MG63 (cell line): ENCODE results near the gene HRH3. TPM values are rescaled to one million over a fixed set of nuclear protein-coding genes. Genes with fewer than 3 reads are reported as not detected.

Experiments
- DNase-seq: peaks from one replicate; pipeline ENCODE4 v3.0.0-alpha.2; 2020
- H3K27me3 ChIP-seq: fragments of 250-450 bp; sonication (Bioruptor Pico); 2 replicates; pipeline ENCODE4 v1.5.1; 2020; ENCODE audit warnings: mild to moderate bottlenecking, moderate library complexity
- H3K36me3 ChIP-seq: fragments of 250-450 bp; sonication (Bioruptor Pico); 2 replicates; pipeline ENCODE4 v1.5.1; 2020; ENCODE audit warnings: mild to moderate bottlenecking, moderate library complexity
- H3K4me3 ChIP-seq: fragments of 250-450 bp; sonication (Bioruptor Pico); 2 replicates; pipeline ENCODE4 v1.5.1; 2020; ENCODE audit warnings: mild to moderate bottlenecking, moderate library complexity
- H3K9me3 ChIP-seq: fragments of 250-450 bp; sonication (Bioruptor Pico); 2 replicates; pipeline ENCODE4 v1.5.1; 2020; ENCODE audit warnings: mild to moderate bottlenecking, moderate library complexity
- total RNA-seq: library from RNA; depleted of rRNA; stranded (reverse); fragments of >200 nt; shearing (Covaris generic); gene quantifications from 2 replicates; pipeline ENCODE4 v1.2.3, GENCODE V29; 2014; ENCODE audit warnings: low replicate concordance

HRH3 gene
- total RNA-seq, 1 experiment from 2014 or later: not detected

DNA sequence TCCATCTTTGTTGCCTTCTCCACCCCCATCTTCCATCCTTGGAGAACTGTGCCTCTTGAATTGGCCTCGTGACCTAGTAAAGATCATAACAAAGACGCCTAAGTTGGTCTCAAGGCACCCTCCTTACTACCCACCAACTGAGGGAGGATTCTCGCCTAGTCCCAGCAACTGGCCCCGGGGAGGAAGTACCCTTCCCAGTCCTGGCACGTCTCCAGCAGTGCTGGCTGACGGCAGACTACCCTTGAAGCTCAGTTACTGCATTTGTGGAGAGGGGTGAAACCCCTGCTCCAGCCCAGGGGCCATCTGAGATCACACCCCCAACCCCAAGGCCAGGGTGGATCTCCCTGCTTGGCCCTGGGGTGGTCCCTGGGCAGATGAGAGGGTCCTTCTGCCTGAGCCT, 16.1 kb upstream of the HRH3 start:
- no peak for DNase-seq
- Histone ChIP-seq H3K9me3 (no peaks in the 10 kb centered on the region), H3K27me3 (no peaks in the 10 kb centered on the region), H3K4me3 (no peak overlapping the region), H3K36me3 (peaks cover 8% of the 10 kb centered on the region; the same call in 1 of the 2 replicates)

DNA sequence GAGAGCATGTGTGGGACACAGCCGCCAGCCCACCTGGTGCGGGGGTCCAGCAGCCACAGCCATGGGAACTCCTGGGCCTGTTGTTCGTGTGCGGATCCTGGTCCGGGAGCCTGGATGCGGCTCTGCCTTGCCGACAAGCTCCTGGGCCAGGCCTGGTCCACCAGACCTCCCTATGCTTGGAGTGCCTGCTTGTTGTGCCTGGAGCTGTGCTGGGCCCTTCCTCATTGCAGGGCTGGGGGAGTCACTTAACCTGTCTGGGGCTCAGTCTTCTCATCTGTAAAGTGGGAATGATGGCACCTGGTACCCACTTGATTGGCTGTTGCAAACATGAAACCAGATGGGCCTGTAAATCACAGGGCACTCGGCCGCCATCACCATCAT, 15.7 kb upstream of the HRH3 start:
- DNase-seq: no peak
- no peaks in the 10 kb centered on the region for H3K9me3 ChIP-seq
- H3K27me3 ChIP-seq: no peaks in the 10 kb centered on the region
- H3K36me3 ChIP-seq: peaks cover 7% of the 10 kb centered on the region; the same call in 1 of the 2 replicates
- no peak overlapping the region for H3K4me3 ChIP-seq

DNA sequence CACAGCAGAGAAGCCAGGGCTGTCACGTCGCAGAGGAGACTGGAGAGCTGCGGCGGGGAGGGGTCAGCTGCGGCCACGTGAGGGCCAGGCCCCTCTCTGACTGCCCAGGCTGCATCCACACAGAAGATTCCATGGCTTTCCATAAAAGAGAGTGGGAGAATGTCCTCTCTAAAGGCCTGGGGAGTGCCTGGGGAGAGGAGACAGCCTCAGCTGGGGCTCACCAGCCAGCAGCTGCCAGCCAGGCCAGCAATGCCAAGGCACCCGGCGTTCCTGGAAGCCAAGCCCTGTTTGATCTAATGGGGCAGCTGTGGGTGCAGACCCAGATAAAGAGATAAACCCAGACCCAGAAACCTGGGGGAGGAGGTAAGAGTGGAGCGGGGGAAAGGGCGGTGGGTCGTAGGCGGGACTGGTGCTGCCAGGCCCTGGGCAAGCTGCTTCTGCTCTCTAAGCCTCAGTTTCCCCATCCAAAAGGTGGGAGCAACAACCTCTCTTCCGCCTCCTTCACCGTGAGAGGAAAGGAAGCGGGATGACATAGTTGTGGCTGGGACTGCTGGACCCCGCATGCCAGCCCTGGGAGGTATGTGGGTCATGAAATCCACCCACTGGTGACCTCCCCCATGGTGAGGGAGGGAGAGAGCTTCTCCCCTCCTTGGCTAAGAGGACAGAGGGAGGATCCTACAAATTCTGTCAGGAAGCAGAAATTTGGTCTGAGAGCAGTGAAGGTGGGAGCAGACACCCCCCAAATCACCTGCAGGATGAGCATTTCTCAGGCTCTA, 15.1 kb upstream of the HRH3 start:
- no peaks in the 10 kb centered on the region for H3K27me3 ChIP-seq
- no peak for DNase-seq

DNA sequence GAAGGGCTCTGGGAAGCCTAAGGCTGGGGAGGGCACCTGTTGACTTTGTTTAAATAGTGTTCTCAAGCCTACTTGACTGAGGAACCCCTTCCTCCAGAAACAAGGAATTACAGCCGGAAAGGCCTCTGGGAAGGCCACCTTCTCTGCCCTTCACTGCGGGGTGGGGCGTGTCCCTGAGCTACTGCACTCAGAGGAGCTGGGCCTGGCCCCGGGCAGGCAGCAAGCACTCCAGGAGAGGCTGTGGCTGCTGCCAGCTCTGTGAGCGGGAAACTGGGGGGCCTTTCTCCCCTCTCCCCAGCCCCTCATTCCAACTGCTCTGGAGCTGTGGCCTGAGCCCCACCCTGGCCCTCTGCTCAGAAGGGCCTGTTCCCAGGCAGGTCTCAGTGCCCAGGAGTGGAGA, 14.3 kb upstream of the HRH3 start:
- no peaks in the 10 kb centered on the region for H3K9me3 ChIP-seq
- no peaks in the 10 kb centered on the region for H3K36me3 ChIP-seq
- DNase-seq: no peak
- no peaks in the 10 kb centered on the region for H3K27me3 ChIP-seq
- no peak overlapping the region for H3K4me3 ChIP-seq

More for the DNA sequence above, 15.1 kb upstream of the HRH3 start:
- H3K9me3 ChIP-seq: no peaks in the 10 kb centered on the region
- H3K4me3 ChIP-seq: no peak overlapping the region
- peaks cover 5% of the 10 kb centered on the region; the same call in 1 of the 2 replicates for H3K36me3 ChIP-seq

DNA sequence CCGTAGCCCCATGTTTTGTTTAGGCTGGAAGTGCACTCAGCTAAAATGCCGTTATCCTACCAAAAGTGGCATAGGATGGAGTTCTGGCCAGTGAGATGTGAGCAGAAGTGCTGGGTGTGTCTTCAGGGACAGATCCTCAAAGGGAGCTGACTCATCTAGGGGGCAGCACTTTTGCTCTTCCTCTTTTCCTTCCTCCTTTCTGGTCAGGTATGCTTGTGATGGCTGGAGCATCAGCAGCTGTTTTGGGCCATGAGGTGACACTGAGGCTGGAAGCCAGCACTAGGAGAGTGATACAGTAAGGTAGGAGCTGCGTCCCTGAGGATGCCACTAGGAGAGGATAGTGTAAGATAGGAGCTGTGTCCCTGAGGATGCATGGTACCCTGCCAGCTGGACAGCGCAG, 13.6 kb upstream of the HRH3 start:
- Histone ChIP-seq H3K27me3 (no peaks in the 10 kb centered on the region), H3K4me3 (no peak overlapping the region), H3K9me3 (0 out of 2 replicates have a peak, but pooled peaks cover 3% of the 10 kb centered on the region), H3K36me3 (no peaks in the 10 kb centered on the region)
- DNase-seq: no peak

DNA sequence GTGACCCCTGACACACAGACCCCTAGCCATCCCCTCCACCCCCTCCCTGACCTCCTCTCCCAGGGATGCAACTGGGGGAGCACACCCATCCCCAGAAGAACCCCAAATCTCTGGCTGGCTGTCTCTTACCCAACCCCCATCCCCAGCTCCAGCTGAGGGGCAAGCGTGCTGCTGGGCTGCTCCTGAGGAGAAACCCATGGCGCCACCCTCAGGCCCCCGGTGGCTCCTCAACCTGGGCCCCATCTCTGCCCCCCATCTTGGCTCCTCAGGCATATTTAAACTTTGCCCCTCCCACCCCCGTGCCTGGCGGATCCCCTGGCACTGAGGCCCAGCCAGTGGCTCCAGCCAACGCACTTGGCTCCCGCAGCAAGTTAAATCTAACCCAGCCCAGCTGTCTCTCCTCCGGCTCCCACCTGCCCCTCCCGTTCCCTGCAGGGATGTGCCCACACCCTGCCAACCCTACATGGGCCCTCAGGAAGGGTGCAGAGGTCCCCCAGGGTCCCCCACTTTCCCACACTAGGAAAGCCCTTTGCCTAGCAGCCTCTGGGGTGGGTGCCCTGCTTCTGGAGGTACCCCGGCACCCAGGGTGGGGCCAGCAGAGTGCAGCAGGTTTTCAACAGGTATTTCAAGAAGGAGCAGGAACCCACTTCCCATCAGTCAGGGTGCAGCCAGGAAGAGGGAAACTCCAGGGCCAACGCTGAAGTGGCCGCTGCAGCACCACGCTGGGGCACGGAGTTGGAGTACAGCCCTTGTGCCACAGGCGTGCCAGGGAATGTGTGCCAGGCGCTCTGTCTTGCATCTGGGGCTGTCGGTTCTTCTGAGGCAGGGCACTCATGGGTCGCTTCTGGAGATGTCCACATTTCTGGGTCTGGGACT, 12.9 kb upstream of the HRH3 start:
- 0 out of 2 replicates have a peak, but pooled peaks cover 3% of the 10 kb centered on the region for H3K9me3 ChIP-seq
- H3K36me3 ChIP-seq: no peaks in the 10 kb centered on the region
- no peak overlapping the region for H3K4me3 ChIP-seq

DNA sequence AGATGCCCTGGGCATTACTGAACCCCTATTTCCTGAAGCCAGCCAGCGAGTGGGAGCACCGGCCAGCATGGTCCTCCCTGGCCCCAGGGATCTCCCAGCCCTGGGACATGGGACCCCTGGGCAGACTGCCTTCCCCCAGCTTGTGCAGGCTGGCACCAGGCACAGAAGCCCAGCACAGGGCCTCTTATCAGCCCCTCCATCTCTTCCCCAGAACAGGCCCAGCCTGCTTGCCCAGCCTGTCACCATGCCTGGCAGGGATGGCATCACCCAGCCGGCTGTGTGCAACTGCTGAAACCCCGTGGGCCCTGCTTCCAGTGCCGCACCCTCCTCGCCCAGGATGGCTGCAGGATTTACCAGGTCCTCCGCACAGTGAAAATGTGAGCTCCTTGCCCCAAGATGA, 12.1 kb upstream of the HRH3 start:
- 0 out of 2 replicates have a peak, but pooled peaks cover 3% of the 10 kb centered on the region for H3K9me3 ChIP-seq
- no peaks in the 10 kb centered on the region for H3K36me3 ChIP-seq
- DNase-seq: no peak
- no peak overlapping the region for H3K4me3 ChIP-seq
- H3K27me3 ChIP-seq: no peaks in the 10 kb centered on the region

More for the DNA sequence above, 12.9 kb upstream of the HRH3 start:
- DNase-seq: no peak
- no peaks in the 10 kb centered on the region for H3K27me3 ChIP-seq

DNA sequence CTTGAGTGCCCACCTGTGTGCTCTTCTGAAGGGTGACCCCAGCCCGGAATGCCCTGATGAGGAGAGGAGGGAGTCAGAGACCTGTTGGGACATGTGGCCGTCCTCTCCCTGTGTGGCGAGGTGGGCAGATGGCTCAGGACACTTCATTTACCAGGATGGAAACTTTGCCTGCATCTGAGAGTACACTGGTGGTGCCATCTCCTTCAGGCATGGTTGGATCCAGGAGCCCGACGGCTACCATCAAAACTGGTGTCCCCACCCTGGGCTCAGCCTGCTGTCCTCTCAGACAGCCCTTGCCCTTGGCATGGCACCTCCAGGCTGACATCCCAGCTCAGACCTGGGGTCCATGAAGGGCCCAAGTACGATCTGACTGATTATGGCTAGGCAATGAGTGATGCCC, 11.2 kb upstream of the HRH3 start:
- H3K4me3 ChIP-seq: no peak overlapping the region
- no peak for DNase-seq
- 0 out of 2 replicates have a peak, but pooled peaks cover 3% of the 10 kb centered on the region for H3K9me3 ChIP-seq
- no peaks in the 10 kb centered on the region for H3K36me3 ChIP-seq
- peaks cover 6% of the 10 kb centered on the region for H3K27me3 ChIP-seq

DNA sequence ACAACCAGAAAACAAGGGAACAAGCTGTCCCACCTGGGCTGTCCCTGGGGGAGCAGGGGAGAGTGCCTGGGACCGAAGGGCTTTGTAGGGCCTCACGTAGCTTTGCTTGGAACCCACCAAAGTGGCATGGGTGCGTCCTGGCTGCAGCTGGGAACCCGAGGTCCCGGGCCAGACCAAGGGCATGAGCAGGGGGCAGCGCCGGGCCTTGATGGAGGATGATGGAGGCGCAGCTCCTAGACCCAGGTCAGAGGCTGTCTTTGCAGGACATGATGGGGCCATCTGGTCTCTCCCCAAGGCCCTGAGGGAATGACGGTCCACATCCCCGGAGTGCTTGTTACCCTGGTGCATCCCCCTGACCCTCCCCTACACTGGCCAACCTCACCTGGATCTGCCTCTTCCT, 10.6 kb upstream of the HRH3 start:
- no peaks in the 10 kb centered on the region for H3K36me3 ChIP-seq

DNA sequence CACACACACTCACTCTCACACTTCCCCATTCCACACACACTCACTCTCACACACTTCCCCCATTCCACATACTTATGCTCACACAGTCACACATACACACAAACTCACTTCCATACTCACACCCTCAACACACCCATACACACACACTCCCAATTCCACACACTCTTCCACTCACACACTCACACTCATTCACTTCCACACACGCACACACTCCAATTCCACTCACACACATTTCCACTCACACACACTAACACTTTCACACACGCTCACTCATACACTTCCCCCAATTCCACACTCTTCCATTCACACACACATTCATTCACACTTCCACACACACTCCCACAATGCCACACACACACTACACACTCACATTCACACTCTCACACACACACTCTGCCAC, 10.2 kb upstream of the HRH3 start:
- H3K27me3 ChIP-seq: peaks cover 14% of the 10 kb centered on the region

More for the DNA sequence above, 10.6 kb upstream of the HRH3 start:
- peaks cover 12% of the 10 kb centered on the region for H3K27me3 ChIP-seq
- H3K9me3 ChIP-seq: 0 out of 2 replicates have a peak, but pooled peaks cover 3% of the 10 kb centered on the region
- H3K4me3 ChIP-seq: no peak overlapping the region
- DNase-seq: no peak

DNA sequence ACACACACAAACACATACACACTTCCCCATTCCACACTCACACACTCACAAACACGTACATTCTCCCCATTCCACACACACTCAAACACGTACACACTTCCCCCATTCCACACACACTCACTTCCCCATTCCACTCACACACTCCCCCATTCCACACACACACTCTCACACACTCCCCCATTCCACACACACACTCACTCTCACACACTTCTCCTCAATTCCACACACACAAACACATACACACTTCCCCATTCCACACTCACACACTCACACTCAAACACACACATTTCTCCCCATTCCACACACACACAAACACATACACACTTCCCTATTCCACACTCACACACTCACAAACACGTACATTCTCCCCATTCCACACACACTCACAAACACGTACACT, 9.6 kb upstream of the HRH3 start:
- Histone ChIP-seq H3K9me3 (0 out of 2 replicates have a peak, but pooled peaks cover 3% of the 10 kb centered on the region), H3K36me3 (no peaks in the 10 kb centered on the region), H3K27me3 (peaks cover 20% of the 10 kb centered on the region), H3K4me3 (no peak overlapping the region)
- no peak for DNase-seq

More for the DNA sequence above, 10.2 kb upstream of the HRH3 start:
- H3K4me3 ChIP-seq: no peak overlapping the region
- H3K9me3 ChIP-seq: 0 out of 2 replicates have a peak, but pooled peaks cover 3% of the 10 kb centered on the region
- no peaks in the 10 kb centered on the region for H3K36me3 ChIP-seq
- no peak for DNase-seq

DNA sequence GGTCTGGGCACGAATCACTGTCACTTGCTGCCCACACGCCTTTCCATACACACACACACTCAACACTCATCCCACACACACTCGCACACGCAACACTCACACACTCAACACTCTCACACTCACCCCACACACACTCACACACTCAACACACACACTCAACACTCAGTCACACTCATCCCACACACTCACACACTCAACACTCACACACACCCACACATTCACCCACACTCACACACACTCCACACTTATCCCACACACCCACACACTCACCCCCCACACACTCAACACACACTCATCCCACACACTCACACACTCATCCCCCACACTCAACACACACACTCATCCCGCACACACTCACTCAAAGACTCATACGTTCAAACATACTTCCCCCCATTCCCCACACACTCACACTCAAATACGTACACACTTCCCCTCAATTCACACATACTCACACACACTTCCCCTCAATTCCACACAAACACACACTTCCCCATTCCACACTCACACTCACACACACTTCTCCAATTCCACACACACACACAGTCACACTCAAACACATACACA, 9.0 kb upstream of the HRH3 start:
- peaks cover 26% of the 10 kb centered on the region for H3K27me3 ChIP-seq
- no peak overlapping the region for H3K4me3 ChIP-seq
- H3K36me3 ChIP-seq: no peaks in the 10 kb centered on the region
- 0 out of 2 replicates have a peak, but pooled peaks cover 3% of the 10 kb centered on the region for H3K9me3 ChIP-seq
- DNase-seq: no peak

DNA sequence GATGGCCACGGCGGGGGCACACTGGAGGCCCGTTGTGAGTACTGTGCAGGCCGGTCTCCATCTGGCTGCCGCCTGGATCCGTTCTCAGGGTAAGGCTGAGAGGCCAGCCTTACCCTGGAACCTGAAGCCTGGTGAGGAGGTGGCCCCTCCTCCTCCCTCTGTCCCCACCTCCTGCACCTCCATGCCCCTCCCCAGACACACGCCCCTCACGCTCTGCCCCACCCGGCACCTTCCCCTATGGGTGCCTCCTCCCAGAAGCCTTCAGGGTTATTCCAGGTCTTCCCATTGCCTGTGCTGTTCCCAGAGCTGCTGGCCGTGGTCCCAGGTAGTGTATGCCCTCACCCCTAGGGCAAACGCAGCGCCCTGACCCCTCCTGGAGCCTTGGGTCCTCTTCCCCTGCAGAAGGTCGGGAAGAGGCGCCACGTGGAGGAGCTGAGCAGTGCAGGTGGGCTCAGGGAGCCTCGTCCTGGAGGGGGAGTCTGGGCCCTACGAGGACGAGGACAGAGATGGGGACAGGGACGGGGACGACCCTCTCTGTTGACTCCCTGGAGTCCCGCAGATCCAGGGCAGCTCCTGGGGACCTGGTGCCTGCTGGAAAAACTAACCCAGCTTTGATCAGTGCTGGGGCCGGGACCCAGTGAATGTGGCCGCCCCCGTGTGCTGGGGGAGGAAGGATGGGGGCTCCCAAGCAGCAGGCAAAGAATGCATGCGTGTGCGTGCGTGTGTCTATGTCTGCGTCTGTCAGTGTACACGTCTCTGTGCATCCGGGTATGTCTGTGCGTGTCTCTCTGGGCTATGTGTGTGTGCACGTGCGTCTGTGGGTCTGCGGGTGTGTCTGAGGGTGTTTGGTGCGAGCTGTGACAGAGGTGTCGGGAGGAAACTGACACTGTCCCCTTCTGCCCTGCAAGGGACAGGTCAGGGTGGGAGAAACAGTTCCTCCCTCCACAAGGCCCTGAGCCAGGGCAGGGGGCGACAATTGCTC, 8.2 kb upstream of the HRH3 start:
- Histone ChIP-seq H3K27me3 (peaks cover 32% of the 10 kb centered on the region), H3K4me3 (no peak overlapping the region), H3K9me3 (0 out of 2 replicates have a peak, but pooled peaks cover 3% of the 10 kb centered on the region), H3K36me3 (no peaks in the 10 kb centered on the region)
- DNase-seq: no peak

DNA sequence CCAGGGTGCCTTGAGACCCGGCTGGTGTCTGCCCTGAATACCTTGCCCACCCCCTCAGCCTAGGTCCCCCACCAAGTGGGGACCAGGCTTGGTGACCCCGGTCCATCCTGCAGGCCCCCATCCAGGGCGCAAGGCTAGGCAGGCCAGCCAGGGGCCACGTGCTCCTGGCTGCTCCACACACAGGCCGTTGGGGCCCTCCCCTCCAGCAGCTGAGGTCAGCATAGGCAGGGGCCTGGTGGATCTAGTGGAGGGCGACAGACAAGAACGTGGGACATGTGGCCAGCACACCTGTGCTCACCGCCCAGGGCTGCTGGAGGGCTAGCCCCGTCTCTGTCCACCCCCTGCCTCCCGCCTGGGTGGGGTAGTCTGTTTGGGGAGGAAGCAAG, 7.5 kb upstream of the HRH3 start:
- H3K36me3 ChIP-seq: no peaks in the 10 kb centered on the region
- 0 out of 2 replicates have a peak, but pooled peaks cover 3% of the 10 kb centered on the region for H3K9me3 ChIP-seq
- peaks cover 39% of the 10 kb centered on the region for H3K27me3 ChIP-seq
- DNase-seq: no peak
- no peak overlapping the region for H3K4me3 ChIP-seq

DNA sequence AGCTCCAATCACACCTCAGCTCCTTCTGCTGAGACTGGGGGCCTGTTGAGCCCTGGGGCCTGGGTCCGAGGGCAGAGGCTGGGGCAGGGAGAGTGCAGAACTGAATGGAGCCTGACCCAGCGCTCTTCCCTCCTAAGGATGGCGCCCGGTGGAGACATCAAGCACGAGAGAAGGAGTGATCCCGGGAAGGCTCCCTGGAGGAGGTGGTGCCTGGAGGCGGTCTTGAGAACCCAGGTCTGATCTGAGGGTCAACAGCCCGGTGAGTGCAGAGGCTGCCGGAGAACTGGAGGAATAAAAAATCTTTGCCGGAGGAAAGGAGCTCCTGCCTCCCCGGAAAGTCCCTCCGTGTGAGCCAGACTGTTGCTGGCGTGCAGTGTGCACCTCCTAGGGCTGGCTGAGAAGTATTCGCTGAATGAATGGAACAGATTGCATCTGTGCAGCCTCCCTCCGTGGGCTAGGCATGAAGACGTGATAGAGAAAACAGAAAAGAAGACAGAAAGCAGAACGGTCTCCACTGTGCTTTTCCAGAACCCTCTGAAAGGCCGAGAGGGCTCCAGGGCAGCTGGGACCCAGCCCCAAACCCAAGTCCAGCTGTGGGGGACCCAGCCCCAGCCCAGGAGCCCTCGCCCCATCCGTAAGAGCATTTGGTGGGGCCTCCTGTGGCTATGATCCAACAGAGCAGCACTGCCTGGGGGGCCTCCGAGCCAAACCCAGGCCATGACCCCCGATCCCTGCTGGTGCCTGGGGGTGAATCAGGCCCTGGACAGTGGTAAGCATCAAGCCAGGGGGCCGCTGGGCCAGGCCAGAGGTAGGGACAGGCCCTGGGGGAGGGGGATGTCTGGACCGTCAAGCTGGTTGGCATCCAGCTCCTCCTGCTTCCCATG, 6.9 kb upstream of the HRH3 start:
- DNase-seq: no peak
- H3K36me3 ChIP-seq: no peaks in the 10 kb centered on the region
- H3K27me3 ChIP-seq: peaks cover 45% of the 10 kb centered on the region
- no peak overlapping the region for H3K4me3 ChIP-seq
- 0 out of 2 replicates have a peak, but pooled peaks cover 3% of the 10 kb centered on the region for H3K9me3 ChIP-seq
